SHP77 (cell line): ENCODE data around the gene COL4A1.
A peak's percentile ranks its signal among the peaks of the same experiment; 100 is the strongest.
"Not testable (repeated sequence)": the region's sequence is repeated elsewhere in the genome, so short reads cannot be mapped to it uniquely, and the experiment has no call there.

Source experiments
- DNase-seq, 2 experiments: peaks; one replicate each; lab custom pipeline; 2025; lab: John Stamatoyannopoulos, UW

The COL4A1 gene

DNA sequence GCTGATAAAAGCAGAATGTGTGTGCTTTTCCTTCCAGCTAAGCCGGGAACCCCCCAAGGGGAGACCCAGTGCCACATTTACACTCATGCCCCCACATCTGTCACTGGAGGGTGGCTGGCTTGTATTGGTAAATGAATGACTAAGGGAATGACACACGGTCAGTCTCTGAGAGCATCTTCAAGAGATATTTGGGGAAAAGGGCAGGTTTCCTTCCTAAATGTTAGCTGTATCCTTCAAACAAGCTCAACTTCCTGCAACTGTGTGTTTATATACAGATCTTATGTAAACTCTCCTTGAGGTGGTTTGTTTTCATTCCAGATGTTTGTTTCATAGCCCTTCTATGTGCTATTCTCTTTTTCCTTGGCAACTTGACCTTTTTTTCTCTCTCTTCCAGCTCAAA lies 192.6 kb downstream of the COL4A1 start:
- no peak for DNase-seq

- DNase-seq, result no peak
Observed at GRCh38 chr13:110113284-110113764, 193.6 kb downstream of the COL4A1 start.

DNA sequence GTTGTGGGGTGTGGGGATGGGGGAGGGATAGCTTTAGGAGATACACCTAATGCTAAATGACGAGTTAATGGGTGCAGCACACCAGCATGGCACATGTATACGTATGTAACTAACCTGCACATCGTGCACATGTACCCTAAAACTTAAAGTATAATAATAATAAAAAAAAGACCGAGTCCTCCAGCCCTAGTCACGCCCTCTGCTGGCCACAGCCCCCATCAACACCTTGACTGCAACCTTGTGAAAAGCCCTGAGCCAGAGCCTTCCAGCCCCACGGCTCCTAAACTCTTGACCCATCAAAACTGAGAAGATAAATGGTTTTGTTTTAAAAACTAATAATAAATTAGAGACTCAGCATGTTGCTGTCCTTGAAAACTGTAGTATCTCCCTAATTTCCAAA lies 194.6 kb downstream of the COL4A1 start:
- not testable (repeated sequence) for DNase-seq

- no peak for DNase-seq
Observed at GRCh38 chr13:110110783-110111182, 196.2 kb downstream of the COL4A1 start.

DNA sequence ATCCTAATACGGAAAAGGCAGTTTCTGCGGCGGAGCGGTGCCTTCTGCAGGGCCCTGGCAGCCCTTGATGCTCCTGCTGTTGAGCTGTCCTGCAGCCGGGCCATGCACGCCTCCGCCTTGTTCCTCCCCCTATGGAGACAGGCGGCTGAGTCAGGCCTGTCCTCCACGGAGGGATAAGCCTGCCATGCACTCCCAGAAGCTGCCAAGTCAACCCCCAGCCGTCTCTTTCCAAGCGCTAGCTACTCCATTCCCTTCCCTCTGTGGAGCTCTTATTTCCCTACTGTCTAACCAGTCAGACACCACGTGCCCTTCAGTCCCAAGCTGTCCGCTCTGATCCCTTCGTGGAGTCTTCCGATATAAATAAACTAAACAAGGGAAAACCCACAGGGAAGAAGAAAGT lies 197.0 kb downstream of the COL4A1 start:
- DNase-seq, result peak in 1 of 2 experiments; percentile 54

- no peak for DNase-seq
Observed at GRCh38 chr13:110109140-110109783, 197.7 kb downstream of the COL4A1 start.

GRCh38 chr13:110108348-110109139 lies 198.4 kb downstream of the COL4A1 start:
- peak; percentile 95 to 98 for DNase-seq

DNA sequence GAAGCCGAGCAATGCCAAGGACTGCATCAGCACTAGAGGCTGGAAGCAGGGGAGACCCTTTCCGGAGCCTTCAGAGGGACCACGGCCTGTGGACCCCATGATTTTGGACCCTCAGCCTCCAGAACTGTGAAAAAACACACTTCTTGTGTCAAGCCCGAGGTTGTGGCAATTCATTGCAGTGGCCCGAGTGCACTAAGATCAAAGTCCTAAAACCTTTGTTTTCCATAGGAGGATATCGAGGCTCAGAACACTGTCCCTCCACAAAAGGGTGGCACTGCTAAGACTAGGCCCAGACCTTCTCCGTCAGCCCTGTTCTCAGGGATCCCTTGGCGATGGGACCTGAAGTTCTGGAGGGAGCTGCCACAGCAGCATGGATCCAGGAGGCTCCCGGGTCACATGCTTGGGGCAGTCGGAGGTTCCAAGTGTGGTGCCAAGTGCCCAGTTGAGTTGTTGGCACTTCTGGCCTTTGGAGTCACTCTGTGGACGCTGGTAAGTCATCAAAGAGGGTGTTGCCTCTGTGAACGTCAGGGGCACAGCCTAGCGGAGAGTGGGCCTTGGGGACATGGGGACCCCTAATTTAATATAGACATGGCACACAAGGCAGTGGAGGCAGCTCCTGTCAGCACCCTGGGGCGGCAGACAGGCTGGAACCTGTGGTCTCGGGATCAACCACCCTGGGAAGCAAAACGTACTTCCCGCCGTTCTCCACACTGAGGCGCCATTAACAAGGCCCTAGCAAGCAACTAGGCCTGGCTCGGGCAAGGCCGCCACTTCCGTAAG lies 199.2 kb downstream of the COL4A1 start:
- peak; percentile 61 to 84 for DNase-seq

DNA sequence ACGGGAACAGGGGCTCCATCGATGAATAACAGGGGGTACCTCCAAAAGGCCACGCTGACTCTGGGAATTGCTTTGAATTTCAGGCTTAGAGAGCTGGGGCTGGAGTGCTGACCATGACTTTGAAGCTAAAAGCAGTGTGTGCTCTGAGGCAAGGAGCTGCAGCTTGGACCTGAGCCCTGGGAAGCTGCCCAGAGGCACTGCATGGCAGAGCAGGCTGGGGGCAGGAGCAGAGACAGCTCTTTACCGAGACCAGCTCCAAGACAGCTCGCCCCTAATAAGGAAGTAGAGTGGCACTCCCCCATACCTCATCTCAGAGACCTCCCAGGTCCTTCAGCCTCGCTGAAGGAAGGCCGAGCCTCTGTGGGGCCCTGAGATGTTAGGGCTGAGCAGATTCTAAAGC lies 200.2 kb downstream of the COL4A1 start:
- no peak for DNase-seq

GRCh38 chr13:110105136-110105535 lies 201.8 kb downstream of the COL4A1 start:
- no peak for DNase-seq

- DNase-seq, result no peak
Observed at GRCh38 chr13:110103534-110103933, 203.4 kb downstream of the COL4A1 start.

GRCh38 chr13:110103026-110103425 lies 203.9 kb downstream of the COL4A1 start:
- no peak for DNase-seq

DNA sequence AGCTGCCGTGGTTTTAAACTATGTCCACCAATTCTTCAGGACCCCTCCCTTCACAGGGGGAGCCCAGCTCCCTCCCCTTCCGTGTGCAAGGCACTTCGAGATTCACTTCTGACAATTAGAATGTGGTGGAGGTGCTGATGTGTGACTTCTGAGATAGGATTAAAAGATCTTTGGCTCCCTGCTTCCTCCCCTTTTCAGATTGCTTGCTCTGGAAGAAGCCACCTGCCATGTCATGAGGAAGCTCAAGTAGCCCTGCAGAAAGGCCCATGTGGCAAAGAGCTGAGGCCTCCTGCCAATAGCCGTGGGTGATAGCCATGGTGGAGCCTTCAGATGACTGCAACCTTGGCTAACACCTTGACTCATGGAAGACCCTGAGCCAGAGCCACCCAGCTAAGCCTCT lies 204.9 kb downstream of the COL4A1 start:
- no peak for DNase-seq

- no peak for DNase-seq
Observed at GRCh38 chr13:110099922-110100321, 207.0 kb downstream of the COL4A1 start.
